ENCODE measurements around the gene EMC6. TPM values are rescaled to one million over a fixed set of nuclear protein-coding genes. Genes with fewer than 3 reads are reported as not detected.

Gene EMC6
- total and polyA plus RNA-seq, 2 of the 4 experiments (the other 2 are of a cell fraction), result 10.9 to 80.5 TPM

GRCh38 chr17:3657874-3658783, 10.5 kb upstream of the EMC6 start:
- CTCF ChIA-PET, result no interaction called here
- BruUV-seq (replicated peaks), result no TSS peak
- dilution Hi-C loops (cut with HindIII; ENCODE audit: low sequenced_read_pairs, unreplicated experiment), result no loop called here

More at GRCh38 chr17:3657874-3658783, 10.5 kb upstream of the EMC6 start:
- no peak overlapping the region for H4K5ac ChIP-seq (ENCODE audit: low read depth, low read length)
- H3K36me3 ChIP-seq (ENCODE audit: control insufficient read depth, insufficient read depth, low read length), result peaks cover 21% of the 10 kb centered on the region
- H2AK9ac ChIP-seq (replicated peaks; ENCODE audit: low read depth, low read length, poor library complexity), result peak overlapping the region; percentile 65
- no peak overlapping the region for H3K18ac ChIP-seq (ENCODE audit: low read depth, low read length)
- peak overlapping the region; percentile 24; the same call in 1 of the 2 replicates for H2AK5ac ChIP-seq (ENCODE audit: low read depth, low read length)
- H3K23ac ChIP-seq (ENCODE audit: low read depth, low read length), result no peak overlapping the region
- H3K4ac ChIP-seq (ENCODE audit: low read depth, low read length), result no peak overlapping the region
- peaks cover 26% of the 10 kb centered on the region for H4K20me1 ChIP-seq (ENCODE audit: insufficient read depth, low read length)
- H4K91ac ChIP-seq (ENCODE audit: insufficient read depth, low read depth, low read length), result no peak overlapping the region
- H2BK20ac ChIP-seq (ENCODE audit: low read depth, low read length), result no peak overlapping the region
- ATAC-seq (ENCODE audit: low read depth) (no peak), DNase-seq (no peak)
- no peak overlapping the region for H2BK120ac ChIP-seq (ENCODE audit: low read depth, low read length)
- no peak overlapping the region for H2AFZ ChIP-seq (replicated peaks; ENCODE audit: low read length, poor library complexity)
- H3K4me2 ChIP-seq (ENCODE audit: low read depth, low read length), result no peak overlapping the region
- TF ChIP-seq ELK1 (IDR thresholded peaks at IDR 0.05; ENCODE audit: borderline replicate concordance, low read depth, low read length), result no peak
- in situ Hi-C loops (cut with MboI; ENCODE audit: low sequenced_read_pairs) (no loop called here), intact Hi-C loops (cut with micrococcal nuclease) (no loop called here)
- H3K9me3 ChIP-seq (ENCODE audit: control insufficient read depth, insufficient read depth, low read length), result no peaks in the 10 kb centered on the region
- H3K79me1 ChIP-seq (ENCODE audit: low read depth in 1 of 2, low read length in 2 of 2), result peaks cover 0 to 16% of the 10 kb centered on the region in 2 experiments; a peak in 2 of 4 replicates
- H3K4me3 ChIP-seq (ENCODE audit: insufficient read depth, low read depth, low read length), result no peak overlapping the region
- no peak overlapping the region for H2BK5ac ChIP-seq (ENCODE audit: low read depth, low read length, poor library complexity, severe bottlenecking)
- H3K27me3 ChIP-seq (ENCODE audit: control insufficient read depth, insufficient read depth, low read length), result no peaks in the 10 kb centered on the region
- H3K4me1 ChIP-seq (ENCODE audit: control insufficient read depth, insufficient read depth, low read length), result peaks cover 8% of the 10 kb centered on the region
- POLR2A ChIA-PET (ENCODE audit: unreplicated experiment), result no interaction called here
- H4K8ac ChIP-seq (ENCODE audit: low read depth in 2 of 2, low read length in 2 of 2), result no peak overlapping the region
- WGBS, 2 experiments (ENCODE audit: extremely low coverage in 2 of 2, insufficient read length in 1 of 2), result 94% methylated on average over 15 of the region's 42 CpGs; no CpG with 5 or more reads in 1 of the 2 experiments
- H3K27ac ChIP-seq (ENCODE audit: insufficient read depth, low read length), result no peak overlapping the region
- H3K9ac ChIP-seq (ENCODE audit: low read depth, low read length), result no peak overlapping the region
- H2BK15ac ChIP-seq (ENCODE audit: low read depth, low read length), result no peak overlapping the region
- H3K56ac ChIP-seq (ENCODE audit: extremely low read depth, insufficient read depth, low read length), result no peak overlapping the region
- peaks cover 21% of the 10 kb centered on the region for H3K9me1 ChIP-seq (ENCODE audit: insufficient read depth, low read length)
- no peak overlapping the region for H3K14ac ChIP-seq (replicated peaks; ENCODE audit: low read depth, low read length)
